Measurements from ENCODE around the gene ATP10B.
A peak's percentile ranks its signal among the peaks of the same experiment; 100 is the strongest.

ATP10B gene

DNA sequence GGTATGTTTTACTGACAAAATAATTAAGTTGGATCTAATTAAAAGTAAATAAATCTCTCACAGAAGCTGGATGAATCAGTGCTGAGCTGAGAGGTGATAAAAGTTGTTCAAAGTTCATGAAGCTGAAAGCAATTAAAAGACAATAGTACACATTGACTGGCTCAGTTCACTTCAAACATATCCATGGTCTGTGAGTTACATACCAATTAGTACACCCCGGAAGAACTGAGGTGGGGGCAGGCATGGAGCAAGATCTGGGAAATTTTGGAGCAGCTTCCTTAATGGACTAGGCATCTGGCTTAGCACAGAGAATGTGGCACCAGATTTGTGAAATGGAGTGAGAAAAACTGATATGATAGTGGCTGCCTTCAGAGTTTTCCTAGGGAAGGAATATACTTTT is 152.7 kb downstream of the ATP10B start:
- Histone ChIP-seq H3K4me3 (ENCODE audit: insufficient read length, low read depth) (no peak overlapping the region), H3K4me1 (ENCODE audit: insufficient read depth, insufficient read length) (no peaks in the 10 kb centered on the region), H3K9ac (ENCODE audit: insufficient read length, low read depth) (no peak overlapping the region), H3K9me3 (ENCODE audit: insufficient read depth, low read length) (peaks cover 7% of the 10 kb centered on the region; the same call in 1 of the 2 replicates), H3K27me3 (ENCODE audit: insufficient read depth, insufficient read length) (no peaks in the 10 kb centered on the region), H3K36me3 (ENCODE audit: insufficient read depth, insufficient read length, low read length) (no peaks in the 10 kb centered on the region)
- TF ChIP-seq YY1 (IDR thresholded peaks at IDR 0.05; ENCODE audit: insufficient read depth, insufficient read length), result no peak
- TF ChIP-seq ZNF274 (IDR thresholded peaks at IDR 0.05; ENCODE audit: low read depth, low read length), result no peak
- TF ChIP-seq SUZ12 (IDR thresholded peaks at IDR 0.05; ENCODE audit: extremely low read depth, insufficient read depth, insufficient read length), result no peak
- DNase-seq (ENCODE audit: low read depth, low spot score), result no peak

- Histone ChIP-seq H3K4me1 (ENCODE audit: insufficient read depth, insufficient read length) (no peaks in the 10 kb centered on the region), H3K4me3 (ENCODE audit: insufficient read length, low read depth) (no peak overlapping the region), H3K9ac (ENCODE audit: insufficient read length, low read depth) (no peak overlapping the region), H3K27me3 (ENCODE audit: insufficient read depth, insufficient read length) (no peaks in the 10 kb centered on the region), H3K36me3 (ENCODE audit: insufficient read depth, insufficient read length, low read length) (no peaks in the 10 kb centered on the region), H3K9me3 (ENCODE audit: insufficient read depth, low read length) (no peaks in the 10 kb centered on the region)
- TF ChIP-seq SUZ12 (IDR thresholded peaks at IDR 0.05; ENCODE audit: extremely low read depth, insufficient read depth, insufficient read length) (no peak), ZNF274 (IDR thresholded peaks at IDR 0.05; ENCODE audit: low read depth, low read length) (no peak), YY1 (IDR thresholded peaks at IDR 0.05; ENCODE audit: insufficient read depth, insufficient read length) (no peak)
- no peak for DNase-seq (ENCODE audit: low read depth, low spot score)
These were observed 154.7 kb downstream of the ATP10B start for GRCh38 chr5:160697281-160697680.

- Histone ChIP-seq H3K4me1 (ENCODE audit: insufficient read depth, insufficient read length) (no peaks in the 10 kb centered on the region), H3K9me3 (ENCODE audit: insufficient read depth, low read length) (no peaks in the 10 kb centered on the region), H3K27me3 (ENCODE audit: insufficient read depth, insufficient read length) (no peaks in the 10 kb centered on the region), H3K4me3 (ENCODE audit: insufficient read length, low read depth) (no peak overlapping the region), H3K36me3 (ENCODE audit: insufficient read depth, insufficient read length, low read length) (no peaks in the 10 kb centered on the region), H3K9ac (ENCODE audit: insufficient read length, low read depth) (no peak overlapping the region)
- TF ChIP-seq ZNF274 (IDR thresholded peaks at IDR 0.05; ENCODE audit: low read depth, low read length) (no peak), SUZ12 (IDR thresholded peaks at IDR 0.05; ENCODE audit: extremely low read depth, insufficient read depth, insufficient read length) (no peak), YY1 (IDR thresholded peaks at IDR 0.05; ENCODE audit: insufficient read depth, insufficient read length) (no peak)
- DNase-seq (ENCODE audit: low read depth, low spot score), result no peak
These were observed 157.1 kb downstream of the ATP10B start for GRCh38 chr5:160694896-160695295.

- Histone ChIP-seq H3K27me3 (ENCODE audit: insufficient read depth, insufficient read length) (no peaks in the 10 kb centered on the region), H3K4me1 (ENCODE audit: insufficient read depth, insufficient read length) (no peaks in the 10 kb centered on the region), H3K4me3 (ENCODE audit: insufficient read length, low read depth) (no peak overlapping the region), H3K9me3 (ENCODE audit: insufficient read depth, low read length) (no peaks in the 10 kb centered on the region), H3K9ac (ENCODE audit: insufficient read length, low read depth) (no peak overlapping the region), H3K36me3 (ENCODE audit: insufficient read depth, insufficient read length, low read length) (no peaks in the 10 kb centered on the region)
- TF ChIP-seq ZNF274 (IDR thresholded peaks at IDR 0.05; ENCODE audit: low read depth, low read length), result no peak
- no peak for TF ChIP-seq SUZ12 (IDR thresholded peaks at IDR 0.05; ENCODE audit: extremely low read depth, insufficient read depth, insufficient read length)
- no peak for TF ChIP-seq YY1 (IDR thresholded peaks at IDR 0.05; ENCODE audit: insufficient read depth, insufficient read length)
- no peak for DNase-seq (ENCODE audit: low read depth, low spot score)
These were observed 158.1 kb downstream of the ATP10B start for GRCh38 chr5:160693831-160694465.

DNA sequence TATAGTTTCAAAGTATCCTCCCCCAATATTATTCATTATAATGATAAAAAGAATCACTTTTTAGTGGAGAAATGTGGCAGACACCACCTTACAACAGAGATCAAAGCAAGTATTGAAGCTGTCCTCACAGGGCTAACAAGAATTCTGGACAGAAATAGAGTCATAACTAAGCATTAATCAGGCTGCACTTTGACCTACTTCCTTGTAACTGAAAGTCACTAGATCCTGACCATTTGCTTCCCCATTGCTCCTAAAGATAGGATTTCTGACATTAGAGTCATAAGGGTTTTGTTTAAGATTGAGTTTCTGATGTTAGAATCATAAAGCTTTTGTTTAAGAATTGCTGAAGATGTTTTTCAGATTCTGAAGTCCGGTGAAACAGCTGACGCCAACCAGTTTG is 159.7 kb downstream of the ATP10B start:
- Histone ChIP-seq H3K4me1 (ENCODE audit: insufficient read depth, insufficient read length) (no peaks in the 10 kb centered on the region), H3K9ac (ENCODE audit: insufficient read length, low read depth) (no peak overlapping the region), H3K36me3 (ENCODE audit: insufficient read depth, insufficient read length, low read length) (no peaks in the 10 kb centered on the region), H3K27me3 (ENCODE audit: insufficient read depth, insufficient read length) (no peaks in the 10 kb centered on the region), H3K9me3 (ENCODE audit: insufficient read depth, low read length) (no peaks in the 10 kb centered on the region), H3K4me3 (ENCODE audit: insufficient read length, low read depth) (no peak overlapping the region)
- no peak for DNase-seq (ENCODE audit: low read depth, low spot score)
- no peak for TF ChIP-seq SUZ12 (IDR thresholded peaks at IDR 0.05; ENCODE audit: extremely low read depth, insufficient read depth, insufficient read length)

- Histone ChIP-seq H3K27me3 (ENCODE audit: insufficient read depth, insufficient read length) (no peaks in the 10 kb centered on the region), H3K4me1 (ENCODE audit: insufficient read depth, insufficient read length) (no peaks in the 10 kb centered on the region), H3K36me3 (ENCODE audit: insufficient read depth, insufficient read length, low read length) (no peaks in the 10 kb centered on the region), H3K9ac (ENCODE audit: insufficient read length, low read depth) (no peak overlapping the region), H3K9me3 (ENCODE audit: insufficient read depth, low read length) (no peaks in the 10 kb centered on the region), H3K4me3 (ENCODE audit: insufficient read length, low read depth) (no peak overlapping the region)
- TF ChIP-seq SUZ12 (IDR thresholded peaks at IDR 0.05; ENCODE audit: extremely low read depth, insufficient read depth, insufficient read length) (no peak), ZNF274 (IDR thresholded peaks at IDR 0.05; ENCODE audit: low read depth, low read length) (no peak), YY1 (IDR thresholded peaks at IDR 0.05; ENCODE audit: insufficient read depth, insufficient read length) (no peak)
- DNase-seq (ENCODE audit: low read depth, low spot score), result peak; percentile 18
These were observed 166.3 kb downstream of the ATP10B start for GRCh38 chr5:160685695-160686094.

DNA sequence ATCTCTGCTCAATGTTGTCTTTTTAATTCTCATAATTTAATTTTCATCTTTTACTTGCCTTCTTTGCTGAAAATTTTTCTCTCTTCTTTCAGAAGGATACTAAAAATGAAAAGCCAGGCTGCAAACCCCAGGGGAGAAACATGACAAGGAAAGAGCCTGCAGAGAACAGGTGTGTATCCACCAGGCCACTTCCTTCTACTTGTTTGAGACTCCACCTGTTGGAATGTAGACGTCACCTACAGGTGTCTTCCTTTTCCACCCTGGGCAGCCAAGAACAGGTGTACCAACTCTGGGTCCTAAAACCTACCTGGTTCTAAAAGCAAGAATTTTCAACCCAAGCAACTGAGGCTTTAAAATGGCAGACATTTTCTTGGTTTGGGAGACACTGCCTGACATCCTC is 166.8 kb downstream of the ATP10B start:
- Histone ChIP-seq H3K4me3 (ENCODE audit: insufficient read length, low read depth) (no peak overlapping the region), H3K9ac (ENCODE audit: insufficient read length, low read depth) (no peak overlapping the region), H3K9me3 (ENCODE audit: insufficient read depth, low read length) (no peaks in the 10 kb centered on the region), H3K27me3 (ENCODE audit: insufficient read depth, insufficient read length) (no peaks in the 10 kb centered on the region), H3K4me1 (ENCODE audit: insufficient read depth, insufficient read length) (no peaks in the 10 kb centered on the region), H3K36me3 (ENCODE audit: insufficient read depth, insufficient read length, low read length) (no peaks in the 10 kb centered on the region)
- DNase-seq (ENCODE audit: low read depth, low spot score), result no peak
- TF ChIP-seq YY1 (IDR thresholded peaks at IDR 0.05; ENCODE audit: insufficient read depth, insufficient read length) (no peak), ZNF274 (IDR thresholded peaks at IDR 0.05; ENCODE audit: low read depth, low read length) (no peak), SUZ12 (IDR thresholded peaks at IDR 0.05; ENCODE audit: extremely low read depth, insufficient read depth, insufficient read length) (no peak)
